Ishikawa (cell line): ENCODE data around the gene SLC7A14.

ENCODE experiments used
- CEBPB ChIP-seq: IDR thresholded peaks from 2 replicates; pipeline ENCODE4 v1.6.1; 2012
- CREB1 ChIP-seq: IDR thresholded peaks from 2 replicates; pipeline ENCODE4 v1.6.1; 2012; ENCODE audit warnings: low read depth
- EGR1 ChIP-seq: IDR thresholded peaks from 2 replicates; pipeline ENCODE4 v1.6.1; 2012
- EP300 ChIP-seq: IDR thresholded peaks from 2 replicates; pipeline ENCODE4 v1.6.1; 2012; ENCODE audit warnings: borderline replicate concordance
- FOXM1 ChIP-seq: IDR thresholded peaks from 2 replicates; pipeline ENCODE4 v1.6.1; 2012; ENCODE audit warnings: low read depth, borderline replicate concordance
- MAX ChIP-seq: IDR thresholded peaks from 2 replicates; pipeline ENCODE4 v1.6.1; 2012
- RAD21 ChIP-seq: IDR thresholded peaks from 2 replicates; pipeline ENCODE4 v1.6.1; 2012; ENCODE audit warnings: low read depth
- REST ChIP-seq: IDR thresholded peaks from 2 replicates; pipeline ENCODE4 v1.6.1; 2012; ENCODE audit warnings: low read depth, mild to moderate bottlenecking
- TAF1 ChIP-seq: IDR thresholded peaks from 2 replicates; pipeline ENCODE4 v1.6.1; 2012; ENCODE audit warnings: low read depth, mild to moderate bottlenecking
- TCF12 ChIP-seq: IDR thresholded peaks from 2 replicates; pipeline ENCODE4 v1.6.1; 2012; ENCODE audit warnings: low read depth
- TEAD4 ChIP-seq: IDR thresholded peaks from 2 replicates; pipeline ENCODE4 v1.6.1; 2012
- USF1 ChIP-seq: IDR thresholded peaks from 2 replicates; pipeline ENCODE4 v1.6.1; 2012
- YY1 ChIP-seq: IDR thresholded peaks from 2 replicates; pipeline ENCODE4 v1.6.1; 2012; ENCODE audit warnings: low read depth
- ZBTB7A ChIP-seq: IDR thresholded peaks from 2 replicates; pipeline ENCODE4 v1.6.1; 2012; ENCODE audit warnings: low read depth

- TF ChIP-seq USF1 (no peak), REST (no peak), CEBPB (no peak), FOXM1 (no peak), EP300 (no peak), TAF1 (no peak), ZBTB7A (no peak), RAD21 (no peak), MAX (no peak), YY1 (no peak), TCF12 (no peak), TEAD4 (no peak), EGR1 (no peak), CREB1 (no peak)
Observed at GRCh38 chr3:170605490-170605889, 19.6 kb upstream of the SLC7A14 start.
